IMR-90 (cell line): Measurements from ENCODE around the gene TSG101. TPM values are rescaled to one million over a fixed set of nuclear protein-coding genes. Genes with fewer than 3 reads are reported as not detected.

Experiments used
- ATAC-seq: fragments of 200-7000 bp; cut with Tn5 transposase; 2 replicates; pipeline ENCODE4 v1.9.1; 2020; ENCODE audit warnings: low read depth, mild to moderate bottlenecking, moderate library complexity
- BruUV-seq: library from RNA; stranded (reverse); fragments of 400-500 nt; replicated peaks from 2 replicates; lab custom pipeline; 2021; lab: Mats Ljungman, UMichigan
- CTCF ChIA-PET: fragments of 300-600 bp; formaldehyde crosslinking; extraction: SDS; loops from one replicate; lab custom pipeline; 2021; ENCODE audit warnings: antibody characterized with exemption; lab: Yijun Ruan, JAX
- POLR2A ChIA-PET: fragments of 300-600 bp; sonication (Branson Sonifier 250); formaldehyde crosslinking; loops from one replicate; lab custom pipeline; 2022; ENCODE audit warnings: antibody characterized with exemption; ENCODE audit not compliant: unreplicated experiment; lab: Charles Lee
- DNase-seq: peaks from one replicate; pipeline ENCODE4 v3.0.0; 2013
- H2AFZ ChIP-seq: replicated peaks from 2 replicates; pipeline ENCODE3; 2013; ENCODE audit warnings: low read length, mild to moderate bottlenecking; ENCODE audit not compliant: poor library complexity
- H2AK5ac ChIP-seq: 2 replicates; pipeline ENCODE4 v1.6.1; 2013; ENCODE audit warnings: low read depth, low read length, inconsistent platforms
- H2AK9ac ChIP-seq: replicated peaks from 2 replicates; pipeline ENCODE3; 2013; ENCODE audit warnings: mild to moderate bottlenecking, low read depth, low read length, moderate library complexity; ENCODE audit not compliant: poor library complexity
- H2BK120ac ChIP-seq: 2 replicates; pipeline ENCODE4 v1.6.1; 2013; ENCODE audit warnings: low read depth, low read length, inconsistent platforms
- H2BK15ac ChIP-seq: 3 replicates; pipeline ENCODE4 v1.6.1; 2013; ENCODE audit warnings: low read depth, low read length, inconsistent platforms
- H2BK20ac ChIP-seq: 2 replicates; pipeline ENCODE4 v1.6.1; 2013; ENCODE audit warnings: low read depth, mild to moderate bottlenecking, inconsistent platforms, low read length, moderate library complexity
- H2BK5ac ChIP-seq: 2 replicates; pipeline ENCODE4 v1.6.1; 2013; ENCODE audit warnings: mild to moderate bottlenecking, low read depth, low read length, inconsistent platforms; ENCODE audit not compliant: poor library complexity, severe bottlenecking
- H3K14ac ChIP-seq: replicated peaks from 2 replicates; pipeline ENCODE4 v1.6.1; 2013; ENCODE audit warnings: low read depth, low read length, inconsistent platforms
- H3K18ac ChIP-seq: 2 replicates; pipeline ENCODE4 v1.6.1; 2013; ENCODE audit warnings: low read depth, low read length, control low read depth
- H3K23ac ChIP-seq: 2 replicates; pipeline ENCODE4 v1.6.1; 2013; ENCODE audit warnings: low read depth, low read length, inconsistent platforms
- H3K27ac ChIP-seq: 2 replicates; pipeline ENCODE4 v1.5.1; 2013; ENCODE audit warnings: mild to moderate bottlenecking, control low read depth, low read length; ENCODE audit not compliant: insufficient read depth
- H3K27me3 ChIP-seq: 2 replicates; pipeline ENCODE4 v1.6.1; 2013; ENCODE audit warnings: low read length; ENCODE audit not compliant: control insufficient read depth, insufficient read depth
- H3K36me3 ChIP-seq: 2 replicates; pipeline ENCODE4 v1.6.1; 2013; ENCODE audit warnings: low read length, mixed read lengths; ENCODE audit not compliant: control insufficient read depth, insufficient read depth
- H3K4ac ChIP-seq: 2 replicates; pipeline ENCODE4 v1.6.1; 2013; ENCODE audit warnings: low read depth, low read length, inconsistent platforms
- H3K4me1 ChIP-seq: 2 replicates; pipeline ENCODE4 v1.6.1; 2013; ENCODE audit warnings: low read length, mixed read lengths; ENCODE audit not compliant: control insufficient read depth, insufficient read depth
- H3K4me2 ChIP-seq: 2 replicates; pipeline ENCODE4 v1.6.1; 2013; ENCODE audit warnings: low read depth, mild to moderate bottlenecking, control low read depth, low read length, moderate library complexity
- H3K4me3 ChIP-seq: 2 replicates; pipeline ENCODE4 v1.5.1; 2013; ENCODE audit warnings: low read depth, mild to moderate bottlenecking, control low read depth, low read length, moderate library complexity; ENCODE audit not compliant: insufficient read depth
- H3K56ac ChIP-seq: 2 replicates; pipeline ENCODE4 v1.6.1; 2013; ENCODE audit warnings: low read length, inconsistent platforms; ENCODE audit not compliant: insufficient read depth; ENCODE audit errors: extremely low read depth
- H3K79me1 ChIP-seq, 2 experiments: 2 replicates each; pipeline ENCODE4 v1.6.1; 2013; ENCODE audit warnings: low read length in 2 of 2, inconsistent platforms in 1 of 2, low read depth in 1 of 2
- H3K9ac ChIP-seq: 2 replicates; pipeline ENCODE4 v1.6.1; 2013; ENCODE audit warnings: low read depth, low read length, control low read depth
- H3K9me1 ChIP-seq: 2 replicates; pipeline ENCODE4 v1.6.1; 2013; ENCODE audit warnings: low read length, inconsistent platforms; ENCODE audit not compliant: insufficient read depth
- H3K9me3 ChIP-seq: 2 replicates; pipeline ENCODE4 v1.6.1; 2013; ENCODE audit warnings: low read length; ENCODE audit not compliant: control insufficient read depth, insufficient read depth
- H4K20me1 ChIP-seq: 2 replicates; pipeline ENCODE4 v1.6.1; 2013; ENCODE audit warnings: low read length, inconsistent platforms; ENCODE audit not compliant: insufficient read depth
- H4K5ac ChIP-seq: 2 replicates; pipeline ENCODE4 v1.6.1; 2013; ENCODE audit warnings: mild to moderate bottlenecking, low read depth, low read length, control low read depth
- H4K8ac ChIP-seq, 2 experiments: 2 replicates each; pipeline ENCODE4 v1.6.1; 2013; ENCODE audit warnings: low read depth in 2 of 2, low read length in 2 of 2, control low read depth in 1 of 2, inconsistent platforms in 1 of 2
- H4K91ac ChIP-seq: 2 replicates; pipeline ENCODE4 v1.6.1; 2013; ENCODE audit warnings: low read depth, low read length, inconsistent platforms; ENCODE audit not compliant: insufficient read depth
- BHLHE40 ChIP-seq: fragments of 150-350 bp; IDR thresholded peaks from 2 replicates; pipeline ENCODE4 v1.6.1; 2016; ENCODE audit warnings: mild to moderate bottlenecking, low read depth, low read length
- FOS ChIP-seq: fragments of 150-350 bp; IDR thresholded peaks from 2 replicates; pipeline ENCODE4 v1.6.1; 2016; ENCODE audit warnings: low read depth, low read length
- MAFK ChIP-seq: IDR thresholded peaks from 2 replicates; pipeline ENCODE4 v1.6.1; 2012; ENCODE audit warnings: low read depth, low read length, improper control_type of control experiment
- MAZ ChIP-seq: IDR thresholded peaks from 2 replicates; pipeline ENCODE4 v1.6.1; 2012; ENCODE audit warnings: low read depth, mild to moderate bottlenecking, low read length, improper control_type of control experiment, moderate library complexity, borderline replicate concordance
- NFE2L2 ChIP-seq: fragments of 150-350 bp; IDR thresholded peaks from 2 replicates; pipeline ENCODE4 v1.6.1; 2016; ENCODE audit warnings: low read depth, mild to moderate bottlenecking, low read length
- RAD21 ChIP-seq: IDR thresholded peaks from 2 replicates; pipeline ENCODE4 v1.6.1; 2012; ENCODE audit warnings: low read length, improper control_type of control experiment
- RFX5 ChIP-seq: IDR thresholded peaks from 2 replicates; pipeline ENCODE4 v1.8.0; 2012; ENCODE audit warnings: low read depth, mild to moderate bottlenecking, low read length, moderate library complexity
- WGBS, 2 experiments: methylation state at CpG; one replicate each; pipeline versions ENCODE4 v1.1.5 to v1.1.7; 2013; ENCODE audit warnings: missing lambda C conversion rate in 2 of 2; ENCODE audit not compliant: insufficient read length in 1 of 2; ENCODE audit errors: extremely low coverage in 2 of 2; 5-methylcytosine and 5-hydroxymethylcytosine counted together
- dilution Hi-C: fragments of 300-500 bp; cut with HindIII; formaldehyde crosslinking; loops from one replicate; pipeline ENCODE4 v1.14.3; 2018; ENCODE audit warnings: low sequenced_read_pairs; ENCODE audit not compliant: unreplicated experiment
- in situ Hi-C: fragments of 300-500 bp; cut with MboI; formaldehyde crosslinking; loops from 3 replicates; pipeline ENCODE4 v1.14.3; 2019; ENCODE audit warnings: low sequenced_read_pairs, inconsistent platforms, mixed read lengths
- intact Hi-C: fragments of 100-400 bp; cut with micrococcal nuclease; formaldehyde crosslinking; loops from 2 replicates; pipeline ENCODE4 v1.10.0; 2022
- polyA plus RNA-seq, 3 experiments: library from polyadenylated mRNA; depleted of rRNA; stranded (reverse); fragments of >200 nt; gene quantifications; 2 replicates each; pipeline ENCODE4 v1.2.3, GENCODE V29; 2012; ENCODE audit warnings: low replicate concordance in 1 of 3
- total RNA-seq: library from RNA; depleted of rRNA; stranded (reverse); fragments of >200 nt; gene quantifications from 2 replicates; pipeline ENCODE4 v1.2.3, GENCODE V29; 2012
- TF ChIP-seq, protein P1 (sequence below): conservative IDR thresholded peaks from 2 replicates; pipeline ENCODE4 v1.5.1; 2012; ENCODE audit warnings: mild to moderate bottlenecking, low read depth, low read length, improper control_type of control experiment
- TF ChIP-seq, protein P2 (sequence below): fragments of 150-350 bp; IDR thresholded peaks from 2 replicates; pipeline ENCODE4 v1.6.1; 2017; ENCODE audit warnings: mild to moderate bottlenecking, antibody characterized with exemption, low read length, low read depth

Gene TSG101
- total and polyA plus RNA-seq, 2 of the 4 experiments (the other 2 are of a cell fraction) = 67.4 to 113 TPM

DNA sequence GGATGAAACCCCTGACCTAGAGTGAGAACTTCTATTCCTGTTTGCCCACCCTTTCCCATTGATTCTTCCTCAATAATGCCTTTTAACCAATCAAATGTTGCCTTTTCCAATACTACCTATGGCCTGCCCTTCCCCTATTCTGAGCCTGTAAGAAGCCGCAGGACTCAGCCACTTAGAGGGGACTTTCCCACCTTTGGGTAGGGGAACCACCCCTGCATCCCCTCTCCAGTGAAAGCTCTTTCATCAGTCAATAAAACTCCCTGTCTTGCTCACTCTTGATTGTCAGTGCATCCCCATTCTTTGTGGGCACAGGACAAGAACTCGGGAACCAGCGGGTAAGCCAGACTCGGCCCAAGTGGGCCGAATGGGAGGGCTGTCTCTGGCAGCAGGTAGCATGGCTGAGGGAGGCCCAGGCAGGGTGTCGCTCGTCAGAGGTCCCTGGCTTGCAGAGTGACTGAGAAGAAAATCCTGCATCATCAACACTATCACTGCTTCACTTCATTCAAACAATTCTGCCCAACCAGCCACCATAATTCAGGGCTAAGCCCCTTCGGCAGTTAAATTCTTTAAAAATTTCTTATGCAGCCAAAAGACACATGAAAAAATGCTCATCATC is 40.7 kb downstream of the TSG101 start:
- TF ChIP-seq NFE2L2 (no peak), RAD21 (no peak), RFX5 (no peak), FOS (no peak), MAZ (no peak), MAFK (no peak), BHLHE40 (no peak)
- TF ChIP-seq, protein P1, sequence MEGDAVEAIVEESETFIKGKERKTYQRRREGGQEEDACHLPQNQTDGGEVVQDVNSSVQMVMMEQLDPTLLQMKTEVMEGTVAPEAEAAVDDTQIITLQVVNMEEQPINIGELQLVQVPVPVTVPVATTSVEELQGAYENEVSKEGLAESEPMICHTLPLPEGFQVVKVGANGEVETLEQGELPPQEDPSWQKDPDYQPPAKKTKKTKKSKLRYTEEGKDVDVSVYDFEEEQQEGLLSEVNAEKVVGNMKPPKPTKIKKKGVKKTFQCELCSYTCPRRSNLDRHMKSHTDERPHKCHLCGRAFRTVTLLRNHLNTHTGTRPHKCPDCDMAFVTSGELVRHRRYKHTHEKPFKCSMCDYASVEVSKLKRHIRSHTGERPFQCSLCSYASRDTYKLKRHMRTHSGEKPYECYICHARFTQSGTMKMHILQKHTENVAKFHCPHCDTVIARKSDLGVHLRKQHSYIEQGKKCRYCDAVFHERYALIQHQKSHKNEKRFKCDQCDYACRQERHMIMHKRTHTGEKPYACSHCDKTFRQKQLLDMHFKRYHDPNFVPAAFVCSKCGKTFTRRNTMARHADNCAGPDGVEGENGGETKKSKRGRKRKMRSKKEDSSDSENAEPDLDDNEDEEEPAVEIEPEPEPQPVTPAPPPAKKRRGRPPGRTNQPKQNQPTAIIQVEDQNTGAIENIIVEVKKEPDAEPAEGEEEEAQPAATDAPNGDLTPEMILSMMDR = no peak
- TF ChIP-seq, protein P2, sequence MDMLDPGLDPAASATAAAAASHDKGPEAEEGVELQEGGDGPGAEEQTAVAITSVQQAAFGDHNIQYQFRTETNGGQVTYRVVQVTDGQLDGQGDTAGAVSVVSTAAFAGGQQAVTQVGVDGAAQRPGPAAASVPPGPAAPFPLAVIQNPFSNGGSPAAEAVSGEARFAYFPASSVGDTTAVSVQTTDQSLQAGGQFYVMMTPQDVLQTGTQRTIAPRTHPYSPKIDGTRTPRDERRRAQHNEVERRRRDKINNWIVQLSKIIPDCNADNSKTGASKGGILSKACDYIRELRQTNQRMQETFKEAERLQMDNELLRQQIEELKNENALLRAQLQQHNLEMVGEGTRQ = no peak
- BruUV-seq = no TSS peak
- Histone ChIP-seq H2AK5ac (no peak overlapping the region), H2AK9ac (no peak overlapping the region), H3K4me2 (no peak overlapping the region), H2BK120ac (no peak overlapping the region), H3K9me1 (no peaks in the 10 kb centered on the region), H4K91ac (no peak overlapping the region), H3K27me3 (no peaks in the 10 kb centered on the region), H3K4ac (no peak overlapping the region), H3K14ac (no peak overlapping the region), H3K27ac (no peak overlapping the region), H4K8ac (no peak overlapping the region), H2BK15ac (no peak overlapping the region), H3K9ac (no peak overlapping the region), H3K9me3 (no peaks in the 10 kb centered on the region), H4K20me1 (no peaks in the 10 kb centered on the region), H3K4me3 (no peak overlapping the region), H2BK20ac (no peak overlapping the region), H4K5ac (no peak overlapping the region), H3K79me1 (peaks cover 3 to 10% of the 10 kb centered on the region in 2 experiments; a peak in 2 of 4 replicates), H2BK5ac (no peak overlapping the region), H3K23ac (no peak overlapping the region), H2AFZ (no peak overlapping the region), H3K36me3 (peaks cover 33% of the 10 kb centered on the region), H3K56ac (no peak overlapping the region), H3K4me1 (no peaks in the 10 kb centered on the region), H3K18ac (no peak overlapping the region)
- DNase-seq (no peak), ATAC-seq (no peak)
- ChIA-PET POLR2A (no interaction called here), CTCF (no interaction called here)
- intact Hi-C loops = no loop called here
- no CpG with 5 or more reads among the region's 8 CpGs for WGBS, 2 experiments
- dilution Hi-C loops = no loop called here
- in situ Hi-C loops = no loop called here
